Measurements from ENCODE around the gene MR1. TPM values are rescaled to one million over a fixed set of nuclear protein-coding genes. Genes with fewer than 3 reads are reported as not detected.
"Not testable (repeated sequence)": the region's sequence is repeated elsewhere in the genome, so short reads cannot be mapped to it uniquely, and the experiment has no call there.

Gene MR1
- total RNA-seq, 1 donor from 2014 or later = 4.8 TPM

DNA sequence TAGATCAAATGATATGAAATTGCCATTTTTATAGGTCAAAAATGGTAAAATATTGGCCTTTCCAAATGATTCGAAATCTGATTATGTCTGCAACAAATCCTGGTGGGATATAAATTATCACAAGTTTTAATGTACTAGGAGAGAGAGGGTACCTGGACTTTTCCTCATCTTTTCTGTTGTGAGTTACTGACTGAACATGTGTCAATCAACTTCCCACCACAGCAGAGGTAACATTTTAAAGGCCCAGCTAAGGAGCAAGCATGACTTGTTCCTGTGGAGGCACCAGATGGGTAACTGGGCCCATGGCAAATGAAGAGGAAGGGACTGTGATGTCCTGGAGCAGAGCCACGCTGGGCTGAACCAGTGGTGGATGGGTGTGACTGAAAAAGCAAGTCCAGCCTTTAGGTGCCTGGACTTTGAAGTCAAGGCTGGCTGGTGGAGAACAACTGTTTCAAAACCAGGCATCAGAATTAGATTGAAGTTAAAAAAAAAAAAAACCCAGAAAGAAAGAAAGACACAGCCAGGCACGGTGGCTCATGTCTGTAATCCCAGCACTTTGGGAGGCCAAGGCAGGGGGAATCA lies 6.6 kb downstream of the MR1 start:
- Histone ChIP-seq H3K9me3 (replicated peaks) (no peaks in the 10 kb centered on the region), H3K27me3 (ENCODE audit: low read depth) (no peaks in the 10 kb centered on the region), H3K36me3 (no peaks in the 10 kb centered on the region), H3K4me1 (peaks cover 25% of the 10 kb centered on the region), H3K4me3 (no peak overlapping the region), H3K27ac (replicated peaks) (no peak overlapping the region)
- intact Hi-C loops (cut with micrococcal nuclease) = loop anchor here (5.0 kb wide), 1 partner anchor 42 kb away; no protein-coding TSS in a partner anchor
- DNase-seq = no peak
- TF ChIP-seq, protein P1, sequence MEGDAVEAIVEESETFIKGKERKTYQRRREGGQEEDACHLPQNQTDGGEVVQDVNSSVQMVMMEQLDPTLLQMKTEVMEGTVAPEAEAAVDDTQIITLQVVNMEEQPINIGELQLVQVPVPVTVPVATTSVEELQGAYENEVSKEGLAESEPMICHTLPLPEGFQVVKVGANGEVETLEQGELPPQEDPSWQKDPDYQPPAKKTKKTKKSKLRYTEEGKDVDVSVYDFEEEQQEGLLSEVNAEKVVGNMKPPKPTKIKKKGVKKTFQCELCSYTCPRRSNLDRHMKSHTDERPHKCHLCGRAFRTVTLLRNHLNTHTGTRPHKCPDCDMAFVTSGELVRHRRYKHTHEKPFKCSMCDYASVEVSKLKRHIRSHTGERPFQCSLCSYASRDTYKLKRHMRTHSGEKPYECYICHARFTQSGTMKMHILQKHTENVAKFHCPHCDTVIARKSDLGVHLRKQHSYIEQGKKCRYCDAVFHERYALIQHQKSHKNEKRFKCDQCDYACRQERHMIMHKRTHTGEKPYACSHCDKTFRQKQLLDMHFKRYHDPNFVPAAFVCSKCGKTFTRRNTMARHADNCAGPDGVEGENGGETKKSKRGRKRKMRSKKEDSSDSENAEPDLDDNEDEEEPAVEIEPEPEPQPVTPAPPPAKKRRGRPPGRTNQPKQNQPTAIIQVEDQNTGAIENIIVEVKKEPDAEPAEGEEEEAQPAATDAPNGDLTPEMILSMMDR (IDR thresholded peaks at IDR 0.05; ENCODE audit: borderline replicate concordance) = no peak

DNA sequence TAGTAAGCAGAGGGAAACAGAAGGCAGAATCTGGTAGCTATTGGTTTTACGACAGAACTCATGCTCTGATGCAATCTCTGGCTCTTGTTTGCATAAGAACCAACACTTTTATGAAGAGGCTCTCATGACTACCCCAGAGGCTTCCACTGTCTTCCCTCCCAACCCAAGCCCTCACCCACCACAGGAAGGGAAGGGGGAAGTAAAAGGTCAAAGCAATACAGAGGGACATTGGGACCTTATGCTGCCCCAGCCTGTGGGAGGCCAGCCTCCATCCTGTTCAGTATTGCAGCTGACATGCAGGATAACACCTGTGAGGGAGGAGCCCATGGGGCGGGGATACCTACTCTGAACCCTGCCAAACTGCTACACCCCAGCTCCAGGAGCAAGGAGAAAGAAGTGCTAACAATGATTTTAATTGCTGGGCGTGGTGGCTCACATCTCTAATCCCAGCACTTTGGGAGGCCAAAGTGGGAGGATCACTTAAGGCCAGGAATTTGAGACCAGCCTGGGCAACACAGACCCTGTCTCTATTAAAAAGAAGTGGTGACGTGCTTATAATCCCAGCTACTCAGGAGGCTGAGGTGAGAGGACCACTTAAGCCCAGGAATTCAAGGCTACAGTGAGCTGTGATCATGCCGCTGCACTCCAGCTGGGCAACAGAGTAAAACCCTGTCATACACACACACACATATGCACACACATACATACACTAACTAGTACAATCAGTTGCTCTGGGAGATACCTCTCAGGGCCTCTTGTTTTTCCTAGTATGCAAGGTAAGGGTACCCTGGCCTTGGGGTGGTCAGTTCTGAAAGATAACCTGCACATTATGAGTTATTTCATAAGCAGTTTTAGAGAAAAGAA lies 9.5 kb downstream of the MR1 start:
- Histone ChIP-seq H3K4me1 (peaks cover 12% of the 10 kb centered on the region), H3K4me3 (no peak overlapping the region), H3K27me3 (ENCODE audit: low read depth) (no peaks in the 10 kb centered on the region), H3K9me3 (replicated peaks) (no peaks in the 10 kb centered on the region), H3K36me3 (no peaks in the 10 kb centered on the region), H3K27ac (replicated peaks) (no peak overlapping the region)
- intact Hi-C loops (cut with micrococcal nuclease) = loop anchor here (5.0 kb wide), 1 partner anchor 39 kb away; no protein-coding TSS in a partner anchor
- TF ChIP-seq, protein P1 (IDR thresholded peaks at IDR 0.05; ENCODE audit: borderline replicate concordance) = no peak
- no peak for DNase-seq

DNA sequence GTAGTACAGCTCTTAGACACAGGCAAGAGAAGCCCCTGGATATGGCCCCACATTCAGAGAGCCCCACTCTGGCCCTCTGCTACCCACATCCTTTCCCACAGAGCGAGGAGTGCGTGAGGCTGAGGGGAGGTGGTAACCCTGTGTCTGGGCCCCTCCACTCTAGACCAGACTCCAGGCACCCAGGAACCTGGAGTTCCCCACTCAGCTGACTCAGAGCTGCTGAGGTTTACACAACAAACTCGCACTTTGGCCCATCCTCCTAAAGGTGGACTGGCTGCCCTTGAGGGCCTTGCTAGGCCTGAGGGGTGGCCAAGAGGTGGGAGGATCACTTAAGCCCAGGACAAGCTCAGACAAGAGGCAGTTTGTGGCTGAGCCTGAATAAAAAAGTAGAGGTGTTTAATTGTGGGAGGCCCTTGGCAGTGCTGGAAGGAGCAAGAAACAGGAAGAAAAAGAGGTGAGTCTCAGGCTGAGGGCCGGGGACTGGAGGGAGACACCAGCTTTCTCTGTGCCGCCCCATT lies 10.7 kb downstream of the MR1 start:
- DNase-seq = no peak
- no peak overlapping the region for H3K4me3 ChIP-seq
- H3K27ac ChIP-seq (replicated peaks) = no peak overlapping the region
- intact Hi-C loops (cut with micrococcal nuclease) = loop anchor here (5.0 kb wide), 1 partner anchor 38 kb away; no protein-coding TSS in a partner anchor
- H3K36me3 ChIP-seq = no peaks in the 10 kb centered on the region
- peaks cover 12% of the 10 kb centered on the region for H3K4me1 ChIP-seq
- TF ChIP-seq, protein P1 (IDR thresholded peaks at IDR 0.05; ENCODE audit: borderline replicate concordance) = no peak
- no peaks in the 10 kb centered on the region for H3K9me3 ChIP-seq (replicated peaks)
- no peaks in the 10 kb centered on the region for H3K27me3 ChIP-seq (ENCODE audit: low read depth)

DNA sequence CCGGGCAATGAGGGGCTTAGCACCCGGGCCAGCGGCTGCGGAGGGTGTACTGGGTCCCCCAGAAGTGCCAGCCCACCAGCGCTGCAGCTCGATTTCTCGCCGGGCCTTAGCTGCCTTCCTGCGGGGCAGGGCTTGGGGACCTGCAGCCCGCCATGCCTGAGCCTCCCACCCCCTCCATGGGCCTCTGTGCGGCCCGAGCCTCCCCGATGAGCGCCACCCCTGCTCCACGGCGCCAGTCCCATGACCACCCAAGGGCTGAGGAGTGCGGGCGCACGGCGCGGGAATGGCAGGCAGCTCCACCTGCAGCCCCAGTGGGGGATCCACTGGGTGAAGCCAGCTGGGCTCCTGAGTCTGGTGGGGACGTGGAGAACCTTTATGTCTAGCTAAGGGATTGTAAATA lies 12.2 kb downstream of the MR1 start:
- H3K27ac ChIP-seq (replicated peaks); H3K4me3 ChIP-seq; H3K4me1 ChIP-seq; H3K36me3 ChIP-seq; H3K9me3 ChIP-seq (replicated peaks); intact Hi-C loops (cut with micrococcal nuclease); H3K27me3 ChIP-seq (ENCODE audit: low read depth); DNase-seq: not testable (repeated sequence)

DNA sequence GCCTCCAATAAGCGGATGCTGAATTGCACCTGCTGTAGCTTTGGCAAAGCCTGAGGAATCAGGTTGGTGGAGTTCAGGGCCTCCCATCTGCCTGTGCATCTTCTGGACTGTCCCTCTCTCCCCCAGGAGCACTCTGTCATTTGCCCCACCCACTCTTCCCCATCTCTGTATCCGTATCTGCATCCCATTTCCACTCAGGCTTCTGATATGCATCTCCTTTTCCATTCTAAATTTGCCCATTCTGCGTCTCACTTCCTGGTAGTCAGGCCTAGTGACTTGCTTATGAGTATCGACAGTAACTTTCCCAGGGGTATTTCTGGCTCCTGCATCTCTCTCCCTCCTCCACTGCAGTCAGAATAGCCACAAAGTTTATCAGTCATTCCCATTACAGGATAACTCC lies 15.6 kb downstream of the MR1 start:
- H3K4me3 ChIP-seq = no peak overlapping the region
- no peaks in the 10 kb centered on the region for H3K4me1 ChIP-seq
- H3K9me3 ChIP-seq (replicated peaks) = no peaks in the 10 kb centered on the region
- no peak for DNase-seq
- TF ChIP-seq, protein P1 (IDR thresholded peaks at IDR 0.05; ENCODE audit: borderline replicate concordance) = no peak
- H3K27me3 ChIP-seq (ENCODE audit: low read depth) = no peaks in the 10 kb centered on the region
- no peaks in the 10 kb centered on the region for H3K36me3 ChIP-seq
- intact Hi-C loops (cut with micrococcal nuclease) = no loop called here
- no peak overlapping the region for H3K27ac ChIP-seq (replicated peaks)

DNA sequence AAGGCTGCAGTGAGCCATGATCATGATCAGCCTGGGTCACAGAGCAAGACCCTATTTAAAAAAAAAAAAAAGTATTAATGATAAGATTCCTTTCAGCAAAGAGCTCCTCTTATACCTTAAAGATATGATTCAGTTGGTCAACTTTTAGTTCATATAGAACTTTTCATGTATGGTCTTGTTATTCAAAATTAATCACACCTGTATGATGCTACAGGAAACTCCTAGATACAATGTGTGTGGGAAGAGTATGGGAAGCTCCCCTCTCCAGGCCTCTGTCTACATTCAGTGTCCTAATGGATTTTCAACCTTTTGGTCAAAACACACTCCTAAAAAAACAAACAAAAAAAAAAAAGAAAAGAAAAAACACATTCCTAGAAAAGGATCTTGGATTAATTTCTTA lies 17.1 kb downstream of the MR1 start:
- Histone ChIP-seq H3K4me1 (no peaks in the 10 kb centered on the region), H3K4me3 (no peak overlapping the region), H3K36me3 (no peaks in the 10 kb centered on the region), H3K9me3 (replicated peaks) (no peaks in the 10 kb centered on the region), H3K27me3 (ENCODE audit: low read depth) (no peaks in the 10 kb centered on the region), H3K27ac (replicated peaks) (no peak overlapping the region)
- DNase-seq = no peak
- TF ChIP-seq, protein P1 (IDR thresholded peaks at IDR 0.05; ENCODE audit: borderline replicate concordance) = no peak
- intact Hi-C loops (cut with micrococcal nuclease) = no loop called here

Measured in left ventricle myocardium inferior (tissue), 1 donor.